HEK293T (cell line): ENCODE measurements around the gene SCAF1.

Source experiments
- BHLHE40 ChIP-seq: fragments of 450-650 bp; IDR thresholded peaks from 2 replicates; pipeline ENCODE4 v1.6.1; 2016; ENCODE audit warnings: mild to moderate bottlenecking, moderate library complexity, borderline replicate concordance
- FOXM1 ChIP-seq: fragments of 450-650 bp; IDR thresholded peaks from 2 replicates; pipeline ENCODE4 v1.6.1; 2017; ENCODE audit warnings: mild to moderate bottlenecking, borderline replicate concordance
- LEF1 ChIP-seq: fragments of 450-650 bp; IDR thresholded peaks from 2 replicates; pipeline ENCODE4 v1.6.1; 2017; ENCODE audit warnings: mild to moderate bottlenecking, borderline replicate concordance
- SUZ12 ChIP-seq: fragments of 450-650 bp; IDR thresholded peaks from 2 replicates; pipeline ENCODE4 v1.6.1; 2016; ENCODE audit warnings: mild to moderate bottlenecking
- TARDBP ChIP-seq: fragments of 450-650 bp; IDR thresholded peaks from 2 replicates; pipeline ENCODE4 v1.6.1; 2016
- ZNF384 ChIP-seq: fragments of 450-650 bp; IDR thresholded peaks from 2 replicates; pipeline ENCODE4 v1.6.1; 2016

- no peak for TF ChIP-seq ZNF384
- TF ChIP-seq FOXM1: no peak
- TF ChIP-seq SUZ12: no peak
- no peak for TF ChIP-seq LEF1
- no peak for TF ChIP-seq BHLHE40
- TF ChIP-seq TARDBP: no peak
Observed at GRCh38 chr19:49663224-49663623, 21.2 kb downstream of the SCAF1 start.
